B cell (primary cell): ENCODE data around the gene TGOLN2.

ENCODE experiments used
- CTCF ChIP-seq: fragments of 200-600 bp; IDR thresholded peaks from one replicate; pipeline ENCODE4 v1.8.0; 2022; ENCODE audit warnings: antibody characterized with exemption, mild to moderate bottlenecking
- EZH2 ChIP-seq: IDR thresholded peaks from 2 replicates; pipeline ENCODE4 v1.6.1; 2012; ENCODE audit warnings: borderline replicate concordance, low read depth, mild to moderate bottlenecking, moderate library complexity, low read length; ENCODE audit not compliant: insufficient read depth, poor library complexity, severe bottlenecking

GRCh38 chr2:85273738-85274731, 53.8 kb downstream of the TGOLN2 start:
- TF ChIP-seq CTCF (no peak), EZH2 (no peak)
